H1 (cell line): ENCODE results near the gene SYF2. TPM values are rescaled to one million over a fixed set of nuclear protein-coding genes. Genes with fewer than 3 reads are reported as not detected.

Experiments used
- CTCF ChIA-PET: fragments of 300-600 bp; sonication (Branson Sonifier 250); formaldehyde crosslinking; loops from one replicate; lab custom pipeline; 2021; ENCODE audit not compliant: partially characterized antibody; lab: Charles Lee
- POLR2A ChIA-PET: fragments of 300-600 bp; sonication (Branson Sonifier 250); formaldehyde crosslinking; loops from one replicate; lab custom pipeline; 2021; ENCODE audit warnings: inconsistent platforms; ENCODE audit not compliant: partially characterized antibody; lab: Charles Lee
- DNase-seq, 2 experiments: peaks; one replicate each; pipeline versions ENCODE4 v3.0.0 to v3.0.0-alpha.2; 2010 to 2022; ENCODE audit warnings: low spot score in 2 of 2, low read depth in 1 of 2, mixed read lengths in 1 of 2
- FAIRE-seq: peaks from 2 replicates; lab custom pipeline; 2011; peaks lifted over from hg19 to GRCh38; lab: Jason Lieb, UNC
- H2AFZ ChIP-seq: 2 replicates; pipeline ENCODE4 v1.8.1; 2012; ENCODE audit warnings: low read length, inconsistent platforms
- H2AK5ac ChIP-seq: 2 replicates; pipeline ENCODE4 v1.6.1; 2013; ENCODE audit warnings: low read depth, low read length
- H2BK120ac ChIP-seq: replicated peaks from 2 replicates; pipeline ENCODE3; 2013; ENCODE audit warnings: low read depth, low read length, inconsistent platforms
- H2BK12ac ChIP-seq: 2 replicates; pipeline ENCODE4 v1.6.1; 2013; ENCODE audit warnings: low read depth, low read length
- H2BK15ac ChIP-seq: 2 replicates; pipeline ENCODE4 v1.6.1; 2013; ENCODE audit warnings: low read length
- H2BK20ac ChIP-seq: 2 replicates; pipeline ENCODE4 v1.6.1; 2013; ENCODE audit warnings: low read length
- H2BK5ac ChIP-seq: 2 replicates; pipeline ENCODE4 v1.6.1; 2013; ENCODE audit warnings: low read depth, low read length
- H3K14ac ChIP-seq: 2 replicates; pipeline ENCODE4 v1.6.1; 2013; ENCODE audit warnings: inconsistent platforms; ENCODE audit not compliant: insufficient read length
- H3K18ac ChIP-seq: 2 replicates; pipeline ENCODE4 v1.6.1; 2013; ENCODE audit warnings: low read length; ENCODE audit errors: extremely low read depth
- H3K23ac ChIP-seq: 2 replicates; pipeline ENCODE4 v1.6.1; 2013; ENCODE audit warnings: inconsistent platforms; ENCODE audit not compliant: insufficient read length
- H3K23me2 ChIP-seq: 2 replicates; pipeline ENCODE4 v1.6.1; 2013; ENCODE audit warnings: low read depth, low read length
- H3K27ac ChIP-seq: 2 replicates; pipeline ENCODE4 v1.6.1; 2011; ENCODE audit warnings: low read depth, low read length, inconsistent platforms
- H3K27me3 ChIP-seq, 4 experiments: replicated peaks in 1 of 4; 1 replicate in 1 of 4; 2 replicates in 3 of 4; pipeline versions ENCODE4 v1.6.1 to v1.8.1; 2011 to 2013; ENCODE audit warnings: low read length in 3 of 4, mild to moderate bottlenecking in 3 of 4, inconsistent platforms in 2 of 4, mixed read lengths in 2 of 4, moderate library complexity in 1 of 4; ENCODE audit not compliant: control insufficient read depth in 3 of 4, insufficient read depth in 3 of 4; ENCODE audit errors: extremely low read depth in 1 of 4
- H3K36me3 ChIP-seq, 4 experiments: 2 replicates each; pipeline versions ENCODE4 v1.6.1 to v1.8.1; 2011 to 2013; ENCODE audit warnings: mild to moderate bottlenecking in 4 of 4, low read length in 3 of 4, moderate library complexity in 2 of 4, control low read depth in 1 of 4, inconsistent platforms in 1 of 4; ENCODE audit not compliant: insufficient read depth in 4 of 4, control insufficient read depth in 2 of 4
- H3K4ac ChIP-seq: replicated peaks from 2 replicates; pipeline ENCODE3; 2013; ENCODE audit warnings: low read length, low read depth, mixed read lengths, inconsistent platforms; ENCODE audit not compliant: insufficient read length
- H3K4me1 ChIP-seq, 4 experiments: replicated peaks in 1 of 4; 1 replicate in 1 of 4; 2 replicates in 3 of 4; pipeline versions ENCODE4 v1.6.1 to v1.8.1; 2011 to 2013; ENCODE audit warnings: low read length in 3 of 4, inconsistent platforms in 2 of 4, mixed read lengths in 1 of 4; ENCODE audit not compliant: insufficient read depth in 4 of 4, control insufficient read depth in 3 of 4
- H3K4me2 ChIP-seq, 2 experiments: 2 replicates each; pipeline versions ENCODE4 v1.6.1 to v1.8.1; 2011 to 2013; ENCODE audit warnings: low read depth in 2 of 2, low read length in 2 of 2, control low read depth in 1 of 2, inconsistent platforms in 1 of 2, mild to moderate bottlenecking in 1 of 2; ENCODE audit not compliant: insufficient read depth in 1 of 2
- H3K4me3 ChIP-seq, 4 experiments: fragments of 200-600, 300-600 bp in 1 of 4; sonication (generic), shearing (Covaris generic), sonication (Bioruptor Twin) in 1 of 4; 2 replicates each; pipeline versions ENCODE4 v1.5.1 to v1.8.1; 2011 to 2016; ENCODE audit warnings: low read length in 4 of 4, low read depth in 3 of 4, control low read depth in 2 of 4, inconsistent platforms in 2 of 4, mild to moderate bottlenecking in 2 of 4, mixed read lengths in 1 of 4, moderate library complexity in 1 of 4; ENCODE audit not compliant: insufficient read depth in 2 of 4; ENCODE audit errors: extremely low read depth in 1 of 4
- H3K56ac ChIP-seq: replicated peaks from 2 replicates; pipeline ENCODE3; 2013; ENCODE audit warnings: low read depth, mild to moderate bottlenecking, mixed read lengths, low read length, inconsistent platforms; ENCODE audit not compliant: insufficient read length
- H3K79me1 ChIP-seq: 2 replicates; pipeline ENCODE4 v1.6.1; 2013; ENCODE audit warnings: low read depth, low read length, control low read depth
- H3K79me2 ChIP-seq, 2 experiments: 2 replicates each; pipeline versions ENCODE4 v1.6.1 to v1.8.1; 2012 to 2013; ENCODE audit warnings: low read length in 2 of 2, mild to moderate bottlenecking in 2 of 2, inconsistent platforms in 1 of 2; ENCODE audit not compliant: insufficient read depth in 2 of 2, control insufficient read depth in 1 of 2
- H3K9ac ChIP-seq, 4 experiments: replicated peaks in 1 of 4; 1 replicate in 1 of 4; 2 replicates in 3 of 4; pipeline versions ENCODE4 v1.6.1 to v1.8.1; 2011 to 2013; ENCODE audit warnings: low read depth in 3 of 4, low read length in 3 of 4, control low read depth in 2 of 4, mild to moderate bottlenecking in 2 of 4, moderate library complexity in 2 of 4, inconsistent platforms in 1 of 4; ENCODE audit errors: extremely low read depth in 1 of 4
- H3K9me3 ChIP-seq, 2 experiments: 2 replicates each; pipeline versions ENCODE4 v1.6.1 to v1.8.1; 2012 to 2013; ENCODE audit warnings: mild to moderate bottlenecking in 2 of 2, moderate library complexity in 2 of 2, control low read depth in 1 of 2, inconsistent platforms in 1 of 2, low read depth in 1 of 2, low read length in 1 of 2, mixed read lengths in 1 of 2; ENCODE audit not compliant: insufficient read depth in 2 of 2
- H4K20me1 ChIP-seq, 2 experiments: replicated peaks in 1 of 2; 2 replicates each; pipeline versions ENCODE3 to v1.8.1; 2011 to 2013; ENCODE audit warnings: inconsistent platforms in 2 of 2, low read length in 2 of 2, mild to moderate bottlenecking in 1 of 2; ENCODE audit not compliant: insufficient read depth in 2 of 2, control insufficient read depth in 1 of 2
- H4K5ac ChIP-seq: 2 replicates; pipeline ENCODE4 v1.6.1; 2013; ENCODE audit warnings: low read length, low read depth, mixed read lengths, inconsistent platforms; ENCODE audit not compliant: insufficient read length
- H4K8ac ChIP-seq: 2 replicates; pipeline ENCODE4 v1.8.0; 2013; ENCODE audit warnings: mild to moderate bottlenecking, moderate library complexity, low read length, inconsistent platforms; ENCODE audit not compliant: insufficient read depth; ENCODE audit errors: extremely low read depth
- H4K91ac ChIP-seq: replicated peaks from 2 replicates; pipeline ENCODE3; 2013; ENCODE audit warnings: low read length, mixed read lengths, inconsistent platforms; ENCODE audit not compliant: insufficient read length
- CTCF ChIP-seq, 3 experiments: IDR thresholded peaks; 1 replicate in 2 of 3; 2 replicates in 1 of 3; pipeline versions ENCODE4 v1.5.1 to v1.6.1; 2011; ENCODE audit warnings: low read length in 3 of 3, mild to moderate bottlenecking in 3 of 3, inconsistent platforms in 2 of 3, low read depth in 1 of 3, moderate library complexity in 1 of 3; ENCODE audit not compliant: insufficient read depth in 1 of 3; ENCODE audit errors: control extremely low read depth in 1 of 3
- SIX5 ChIP-seq: IDR thresholded peaks from 2 replicates; pipeline ENCODE4 v1.6.1; 2011; ENCODE audit warnings: mild to moderate bottlenecking, low read depth, low read length
- SP2 ChIP-seq: IDR thresholded peaks from 2 replicates; pipeline ENCODE4 v1.6.1; 2012; ENCODE audit warnings: mild to moderate bottlenecking, low read length, inconsistent platforms
- TEAD4 ChIP-seq: IDR thresholded peaks from 2 replicates; pipeline ENCODE4 v1.6.1; 2012; ENCODE audit warnings: low read depth, low read length, inconsistent platforms, mixed read lengths
- WGBS, 2 experiments: shearing (Covaris generic) in 1 of 2; methylation state at CpG; one replicate each; pipeline versions ENCODE4 v1.1.6 to v1.1.7; 2013 to 2015; ENCODE audit warnings: low lambda C conversion rate in 2 of 2, mixed read lengths in 2 of 2, inconsistent platforms in 1 of 2, low coverage in 1 of 2, missing lambda C conversion rate in 1 of 2; ENCODE audit not compliant: insufficient replicate concordance in 2 of 2, insufficient coverage in 1 of 2, insufficient read length in 1 of 2; ENCODE audit errors: extremely low coverage in 1 of 2, missing lambda C conversion rate in 1 of 2; 5-methylcytosine and 5-hydroxymethylcytosine counted together
- polyA plus RNA-seq, 7 experiments: library from polyadenylated mRNA; depleted of rRNA in 3 of 7; stranded (reverse) in 5 of 7; unstranded in 2 of 7; fragments of >200 nt in 5 of 7; fragments of 200-250 nt in 2 of 7; gene quantifications; 1 replicate in 5 of 7; 2 replicates in 1 of 7; 4 replicates in 1 of 7; pipeline versions ENCODE4 v1.2.1 to v1.2.3, GENCODE V29; 2011 to 2013; ENCODE audit warnings: missing spikeins in 2 of 7, mixed read lengths in 2 of 7
- total RNA-seq: library from RNA; stranded (reverse); fragmentation: NEBNext Ultra II Directional; extraction: Animal tissue kit (Norgen Biotek cat#: 25700); gene quantifications from 2 replicates; pipeline ENCODE4 v1.2.1, GENCODE V29; 2021
- TF ChIP-seq, protein P1 (sequence below): IDR thresholded peaks from 2 replicates; pipeline ENCODE4 v1.6.1; 2012; ENCODE audit warnings: inconsistent platforms

SYF2 gene
- total and polyA plus RNA-seq, 2 of the 8 experiments (the other 6 are each of a cell fraction or from before 2014, with no cell fraction given), result 7.5 to 33.0 TPM

DNA sequence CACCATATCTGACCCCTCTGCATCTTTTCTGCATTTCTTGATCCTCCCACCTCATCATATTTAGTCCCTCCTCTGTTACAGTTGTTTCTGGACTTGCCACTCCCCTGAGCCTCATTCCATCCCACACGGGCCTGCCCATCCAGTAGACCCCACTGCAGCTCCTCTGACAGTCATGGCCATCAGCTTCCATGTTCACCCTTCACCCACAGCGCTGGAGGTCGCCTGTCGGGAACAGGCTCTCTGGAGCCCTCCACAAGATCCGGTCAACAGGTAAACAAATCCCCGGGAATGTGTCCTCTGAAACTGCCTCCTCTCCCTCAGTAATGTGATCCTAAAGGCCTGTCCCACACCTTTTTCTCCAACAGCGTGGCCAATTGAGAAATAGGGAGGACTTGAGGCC is 31.3 kb downstream of the SYF2 start:
- Histone ChIP-seq H3K14ac (no peak overlapping the region), H3K9me3 (no peaks in the 10 kb centered on the region), H3K79me1 (no peaks in the 10 kb centered on the region), H4K20me1 (no peaks in the 10 kb centered on the region), H4K8ac (no peak overlapping the region), H3K23ac (no peak overlapping the region), H3K23me2 (no peaks in the 10 kb centered on the region), H2BK120ac (no peak overlapping the region), H3K4me2 (no peak overlapping the region), H2BK15ac (no peak overlapping the region), H4K91ac (no peak overlapping the region), H3K56ac (no peak overlapping the region), H3K27me3 (no peaks in the 10 kb centered on the region), H4K5ac (no peak overlapping the region), H2BK20ac (no peak overlapping the region), H3K27ac (no peak overlapping the region), H3K9ac (no peak overlapping the region), H3K18ac (no peak overlapping the region), H2AK5ac (no peak overlapping the region), H2BK12ac (no peak overlapping the region), H3K4me3 (no peak overlapping the region), H3K36me3 (no peaks in the 10 kb centered on the region), H3K4ac (no peak overlapping the region), H3K79me2 (no peaks in the 10 kb centered on the region), H3K4me1 (peaks cover 0 to 5% (median under 1%) of the 10 kb centered on the region in 4 experiments; a peak in 2 of 7 replicates), H2BK5ac (no peak overlapping the region), H2AFZ (0 out of 2 replicates have a peak overlapping the region, but pooled peaks have one; percentile 13)
- DNase-seq (no peak), FAIRE-seq (no peak)
- CTCF ChIA-PET, result interaction anchor here (1.0 to 2.0 kb wide), 7 partner anchors 10 to 303 kb away, joined by 3 to 5 read pairs (median 3); no protein-coding TSS in a partner anchor
- 89% methylated on average over 6 of the region's 7 CpGs; no CpG with 5 or more reads in 1 of the 2 experiments for WGBS, 2 experiments
- no peak for TF ChIP-seq CTCF (IDR thresholded peaks at IDR 0.05; ENCODE audit: control extremely low read depth in 1 of 3, insufficient read depth in 1 of 3, low read depth in 1 of 3, low read length in 3 of 3)
- TF ChIP-seq, protein P1, sequence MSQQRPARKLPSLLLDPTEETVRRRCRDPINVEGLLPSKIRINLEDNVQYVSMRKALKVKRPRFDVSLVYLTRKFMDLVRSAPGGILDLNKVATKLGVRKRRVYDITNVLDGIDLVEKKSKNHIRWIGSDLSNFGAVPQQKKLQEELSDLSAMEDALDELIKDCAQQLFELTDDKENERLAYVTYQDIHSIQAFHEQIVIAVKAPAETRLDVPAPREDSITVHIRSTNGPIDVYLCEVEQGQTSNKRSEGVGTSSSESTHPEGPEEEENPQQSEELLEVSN, result no peak
- TF ChIP-seq TEAD4, result no peak
- TF ChIP-seq SIX5, result no peak
- no peak for TF ChIP-seq SP2
- POLR2A ChIA-PET, result interaction anchor here (0.7 kb wide), 1 partner anchor 32 kb away, joined by 3 read pairs; no protein-coding TSS in a partner anchor
